Measurements from ENCODE around the gene WDFY4.
A peak's percentile ranks its signal among the peaks of the same experiment; 100 is the strongest.
"Not testable (repeated sequence)": the region's sequence is repeated elsewhere in the genome, so short reads cannot be mapped to it uniquely, and the experiment has no call there.

Gene WDFY4, protein sequence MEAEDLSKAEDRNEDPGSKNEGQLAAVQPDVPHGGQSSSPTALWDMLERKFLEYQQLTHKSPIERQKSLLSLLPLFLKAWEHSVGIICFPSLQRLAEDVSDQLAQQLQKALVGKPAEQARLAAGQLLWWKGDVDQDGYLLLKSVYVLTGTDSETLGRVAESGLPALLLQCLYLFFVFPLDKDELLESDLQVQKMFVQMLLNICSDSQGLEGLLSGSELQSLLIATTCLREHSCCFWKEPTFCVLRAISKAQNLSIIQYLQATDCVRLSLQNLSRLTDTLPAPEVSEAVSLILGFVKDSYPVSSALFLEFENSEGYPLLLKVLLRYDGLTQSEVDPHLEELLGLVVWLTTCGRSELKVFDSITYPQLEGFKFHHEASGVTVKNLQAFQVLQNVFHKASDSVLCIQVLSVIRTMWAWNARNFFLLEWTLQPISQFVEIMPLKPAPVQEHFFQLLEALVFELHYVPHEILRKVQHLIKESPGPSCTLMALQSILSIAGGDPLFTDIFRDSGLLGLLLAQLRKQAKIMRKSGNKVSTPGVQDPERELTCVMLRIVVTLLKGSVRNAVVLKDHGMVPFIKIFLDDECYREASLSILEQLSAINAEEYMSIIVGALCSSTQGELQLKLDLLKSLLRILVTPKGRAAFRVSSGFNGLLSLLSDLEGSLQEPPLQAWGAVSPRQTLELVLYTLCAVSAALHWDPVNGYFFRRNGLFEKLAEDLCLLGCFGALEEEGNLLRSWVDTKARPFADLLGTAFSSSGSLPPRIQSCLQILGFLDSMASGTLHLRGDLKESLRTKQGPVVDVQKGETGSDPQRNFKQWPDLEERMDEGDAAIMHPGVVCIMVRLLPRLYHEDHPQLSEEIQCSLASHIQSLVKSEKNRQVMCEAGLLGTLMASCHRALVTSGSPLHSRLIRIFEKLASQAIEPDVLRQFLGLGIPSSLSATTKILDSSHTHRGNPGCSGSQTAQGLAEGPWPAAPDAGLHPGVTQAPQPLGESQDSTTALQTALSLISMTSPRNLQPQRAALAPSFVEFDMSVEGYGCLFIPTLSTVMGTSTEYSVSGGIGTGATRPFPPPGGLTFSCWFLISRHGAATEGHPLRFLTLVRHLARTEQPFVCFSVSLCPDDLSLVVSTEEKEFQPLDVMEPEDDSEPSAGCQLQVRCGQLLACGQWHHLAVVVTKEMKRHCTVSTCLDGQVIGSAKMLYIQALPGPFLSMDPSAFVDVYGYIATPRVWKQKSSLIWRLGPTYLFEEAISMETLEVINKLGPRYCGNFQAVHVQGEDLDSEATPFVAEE (N-terminal part only)

DNA sequence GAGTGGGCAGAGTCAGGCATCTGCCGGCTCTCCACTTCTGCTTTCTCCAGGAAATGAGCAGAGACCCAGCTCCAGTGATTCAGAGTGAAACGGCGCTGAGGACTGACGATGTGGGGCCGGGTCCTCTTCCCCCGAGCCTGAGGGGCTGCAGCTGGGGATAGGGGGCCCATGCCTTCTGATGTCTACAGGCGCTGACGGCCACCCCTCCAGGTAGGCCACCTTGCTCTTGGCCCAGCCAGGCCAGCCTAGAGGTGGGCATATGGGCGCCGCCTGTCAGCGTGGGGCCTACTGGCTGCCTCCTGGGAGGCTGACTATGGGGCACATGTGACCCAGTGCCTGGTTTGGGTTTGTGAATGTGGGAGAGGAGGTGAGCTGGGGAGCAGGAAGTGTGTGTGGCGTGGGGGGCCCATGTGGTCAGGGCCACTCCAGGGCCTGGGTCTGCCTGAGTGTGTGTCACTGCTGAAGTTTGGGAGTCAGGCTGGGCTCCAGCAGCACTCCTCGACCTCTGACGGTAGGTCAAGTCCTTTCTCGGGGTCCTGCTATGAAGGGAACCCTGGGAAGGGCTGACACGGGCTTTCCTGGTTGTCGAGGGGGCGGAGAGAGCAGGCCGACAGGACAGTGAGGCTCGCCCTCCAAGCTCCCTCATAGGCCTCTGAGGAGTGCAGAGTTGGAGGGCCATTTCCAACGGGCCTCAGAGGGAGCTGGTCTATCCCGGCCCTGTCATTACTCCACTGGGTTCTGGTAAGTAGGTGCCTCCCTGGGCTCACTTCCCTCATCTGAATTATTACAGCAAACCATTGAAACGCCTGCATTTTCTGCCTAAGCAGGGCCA lies at the start of gene WDFY4:
Gene WDFY4 (plus strand): TSS at position 82 of the 832 bp plus-strand sequence. CDS start 24,860 bp downstream, outside the sequence.
- DNase-seq: no peak

GRCh38 chr10:48634984-48635557 lies 49.6 kb upstream of the WDFY4 start:
- no peak for DNase-seq

DNA sequence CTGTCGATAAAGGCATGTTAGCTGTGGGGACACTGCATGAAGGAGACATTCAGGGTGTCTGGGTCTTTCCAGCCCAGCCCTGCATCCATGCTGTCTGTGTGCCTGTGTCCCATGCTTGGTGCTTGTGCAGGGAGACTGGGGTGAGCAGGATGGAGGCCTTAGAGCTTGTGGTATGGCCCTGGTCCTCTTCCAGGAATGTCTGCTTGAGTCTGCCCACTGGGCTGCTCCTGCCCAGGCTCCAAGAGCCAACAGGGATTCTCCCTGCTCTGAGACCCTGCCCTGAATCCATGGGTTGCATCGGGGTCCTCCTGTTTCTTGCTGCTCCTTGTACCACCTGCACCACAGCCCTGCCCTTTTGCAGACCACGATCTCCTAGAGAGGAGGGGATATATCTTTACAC lies 48.4 kb upstream of the WDFY4 start:
- DNase-seq: no peak

- no peak for DNase-seq
These were observed 47.8 kb upstream of the WDFY4 start for GRCh38 chr10:48636901-48637300.

- no peak for DNase-seq
These were observed 46.5 kb upstream of the WDFY4 start for GRCh38 chr10:48638158-48638557.

DNA sequence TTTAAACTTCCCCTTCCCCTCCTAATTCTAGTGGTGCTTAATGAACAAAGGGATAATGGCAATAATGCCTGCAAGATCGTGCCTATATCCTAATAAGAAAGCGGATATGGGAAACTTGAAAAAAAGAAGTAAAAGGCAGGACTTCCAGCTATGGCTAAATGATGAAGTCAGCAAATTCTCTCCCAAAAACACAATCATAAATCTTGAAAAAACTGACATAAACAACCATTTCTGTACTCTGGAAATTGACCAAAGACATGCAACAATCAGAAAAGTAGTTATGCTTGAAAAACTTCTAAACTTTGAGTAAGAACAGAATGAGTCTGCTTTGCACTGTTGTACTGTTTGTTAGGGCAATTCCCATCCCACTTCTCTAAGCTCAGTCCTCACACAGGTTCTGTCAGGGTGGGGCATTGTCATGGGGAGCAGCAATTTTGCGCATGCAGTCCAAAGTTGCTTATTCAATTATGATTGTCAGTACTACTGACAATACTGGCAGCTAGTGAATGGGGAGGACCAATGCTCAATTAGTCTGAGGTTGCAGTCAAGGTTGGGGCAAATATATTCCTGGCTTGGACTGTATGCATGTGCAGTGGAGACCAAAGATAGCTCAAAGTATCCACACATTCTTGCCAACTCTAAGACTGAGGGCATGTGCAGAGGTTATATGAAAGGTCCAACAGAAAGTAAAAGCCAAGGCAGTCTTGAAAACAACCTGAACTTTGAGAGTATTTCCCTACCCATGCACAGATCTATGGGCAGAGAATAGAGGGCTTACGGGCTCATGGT lies 45.7 kb upstream of the WDFY4 start:
- DNase-seq: no peak

DNA sequence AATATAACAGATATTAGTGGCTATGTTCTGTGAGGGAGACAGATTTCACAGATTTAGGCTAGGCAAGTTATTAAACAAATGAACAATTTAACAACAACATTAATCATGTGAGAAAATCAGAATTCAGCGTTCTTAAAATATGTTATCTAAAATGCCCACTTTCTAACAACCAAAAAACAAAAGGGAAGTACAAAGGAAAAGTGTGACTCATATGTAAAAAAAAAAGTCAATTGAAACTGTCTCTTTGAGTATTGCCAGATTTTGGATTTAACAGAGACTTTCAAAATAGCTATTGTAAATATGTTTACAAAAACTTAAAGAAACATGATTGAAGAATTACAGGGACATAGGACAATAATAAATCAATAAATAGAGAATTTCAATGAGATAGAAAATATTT lies 45.0 kb upstream of the WDFY4 start:
- no peak for DNase-seq

DNA sequence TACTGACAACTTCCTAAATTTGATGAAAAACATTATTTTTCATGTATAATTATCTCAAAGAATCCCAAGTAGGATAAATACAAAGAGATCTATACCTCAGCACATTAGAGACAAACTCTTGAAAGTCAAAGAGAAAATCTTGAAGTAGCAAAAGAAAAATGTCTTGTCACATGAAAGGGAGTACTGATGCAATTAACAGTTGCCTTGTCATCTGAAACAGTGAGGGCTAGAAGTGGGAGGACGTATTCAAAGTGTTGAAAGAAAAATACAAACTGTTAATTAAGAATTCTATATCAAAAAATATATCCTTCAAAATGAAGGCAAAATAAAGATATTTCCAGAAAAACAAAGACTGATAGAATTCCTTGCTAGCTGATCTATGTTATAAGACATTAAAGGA lies 44.3 kb upstream of the WDFY4 start:
- no peak for DNase-seq

GRCh38 chr10:48641099-48641690 lies 43.5 kb upstream of the WDFY4 start:
- not testable (repeated sequence) for DNase-seq

GRCh38 chr10:48645600-48645999 lies 39.1 kb upstream of the WDFY4 start:
- DNase-seq: no peak

GRCh38 chr10:48647073-48647472 lies 37.6 kb upstream of the WDFY4 start:
- not testable (repeated sequence) for DNase-seq

DNA sequence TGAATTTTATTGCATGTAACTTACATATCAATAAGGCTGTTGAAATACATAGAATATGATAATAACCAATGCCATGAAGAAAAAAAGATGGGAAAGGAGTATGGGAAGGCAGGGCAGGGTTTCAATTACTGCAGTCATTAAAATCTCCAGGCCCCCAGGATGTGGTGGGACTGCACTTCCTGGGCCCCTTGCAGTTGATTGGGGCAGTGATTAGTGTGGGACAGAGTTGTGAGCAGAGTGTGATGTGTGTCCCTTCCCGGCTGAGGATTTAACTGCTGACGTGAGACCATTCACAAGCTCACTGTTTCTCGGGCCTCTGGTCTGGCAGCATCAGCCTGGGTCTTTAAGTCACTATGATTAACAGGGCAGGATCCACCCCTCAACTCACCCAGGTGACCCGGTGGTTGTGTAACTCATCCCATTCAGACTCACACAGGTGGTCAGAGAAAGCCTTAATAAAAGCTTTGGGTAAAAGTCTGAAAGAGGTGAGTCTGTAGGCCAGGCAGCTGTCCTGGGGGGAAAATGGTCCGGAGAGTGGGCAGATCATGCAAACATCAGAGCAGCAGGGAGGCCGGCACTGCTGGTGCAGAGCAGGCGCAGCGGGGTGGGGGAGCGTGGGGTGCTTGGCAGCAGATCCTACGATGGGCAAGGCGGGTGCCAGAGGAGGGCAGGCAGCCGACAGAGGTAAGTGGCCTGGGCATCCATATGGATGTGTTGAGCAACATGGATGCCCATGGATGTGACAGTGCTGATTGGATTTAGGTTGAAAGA lies 36.3 kb upstream of the WDFY4 start:
- peak; percentile 16 for DNase-seq

DNA sequence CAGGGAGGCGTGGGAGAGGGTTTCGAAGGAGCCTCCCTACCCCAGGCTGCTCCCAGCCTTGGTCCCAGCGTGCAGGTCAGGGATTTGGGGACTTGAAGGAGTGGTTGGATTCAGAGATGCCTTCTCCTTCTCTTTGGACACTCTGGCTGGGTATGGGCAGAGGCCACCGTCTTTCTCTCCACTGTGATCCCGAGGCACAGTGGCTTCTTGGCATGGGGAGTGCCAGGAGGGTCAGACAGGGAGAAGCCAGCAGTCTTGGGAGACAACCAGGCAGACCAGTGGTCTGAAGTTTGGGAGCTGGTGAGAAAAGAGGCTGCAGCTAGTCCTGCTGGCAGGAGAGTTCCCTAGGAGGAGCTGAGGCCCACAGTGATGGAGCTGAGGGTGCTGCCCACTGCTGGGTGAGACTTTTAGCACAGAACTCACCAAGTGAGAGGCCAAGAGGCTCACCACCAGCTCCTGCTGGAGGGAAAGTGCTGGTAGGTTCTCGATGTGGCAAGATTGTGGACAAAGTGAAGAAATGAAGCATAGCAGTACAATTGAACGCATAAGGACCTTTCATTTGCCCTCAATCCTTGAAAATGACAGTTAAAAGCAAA lies 35.2 kb upstream of the WDFY4 start:
- peak; percentile 44 for DNase-seq

- DNase-seq: peak; percentile 66
These were observed 33.4 kb upstream of the WDFY4 start for GRCh38 chr10:48651293-48651692.

GRCh38 chr10:48651839-48652238 lies 32.8 kb upstream of the WDFY4 start:
- peak; percentile 42 for DNase-seq

- DNase-seq: no peak
These were observed 32.3 kb upstream of the WDFY4 start for GRCh38 chr10:48652344-48652743.

DNA sequence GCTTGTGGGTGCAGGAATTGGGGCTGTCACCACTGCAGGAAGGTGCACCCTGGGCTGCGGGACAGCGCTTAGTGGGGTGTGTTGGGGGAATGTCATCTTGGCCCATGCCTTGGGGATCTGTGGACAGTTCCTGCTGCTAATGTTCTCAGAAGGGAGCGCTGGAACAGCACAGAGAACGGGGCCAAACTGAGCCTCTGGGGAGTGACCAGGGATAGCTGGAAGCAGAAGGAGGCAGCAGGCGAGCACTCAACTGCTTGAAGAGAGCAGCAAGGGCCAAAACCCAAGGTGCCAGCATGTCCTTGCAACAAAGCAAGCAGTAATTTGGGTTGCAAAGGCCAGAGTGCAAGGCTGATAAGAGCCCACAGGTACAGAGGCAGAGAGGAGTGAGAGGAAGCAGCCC lies 31.3 kb upstream of the WDFY4 start:
- DNase-seq: no peak

- DNase-seq: no peak
These were observed 30.6 kb upstream of the WDFY4 start for GRCh38 chr10:48653944-48654698.
